ENCODE data around the gene MPIG6B. TPM values are rescaled to one million over a fixed set of nuclear protein-coding genes. Genes with fewer than 3 reads are reported as not detected.

MPIG6B gene
- total and polyA plus RNA-seq, 12 donors = 0.11 to 0.97 (median 0.27) TPM; not detected in 3

DNA sequence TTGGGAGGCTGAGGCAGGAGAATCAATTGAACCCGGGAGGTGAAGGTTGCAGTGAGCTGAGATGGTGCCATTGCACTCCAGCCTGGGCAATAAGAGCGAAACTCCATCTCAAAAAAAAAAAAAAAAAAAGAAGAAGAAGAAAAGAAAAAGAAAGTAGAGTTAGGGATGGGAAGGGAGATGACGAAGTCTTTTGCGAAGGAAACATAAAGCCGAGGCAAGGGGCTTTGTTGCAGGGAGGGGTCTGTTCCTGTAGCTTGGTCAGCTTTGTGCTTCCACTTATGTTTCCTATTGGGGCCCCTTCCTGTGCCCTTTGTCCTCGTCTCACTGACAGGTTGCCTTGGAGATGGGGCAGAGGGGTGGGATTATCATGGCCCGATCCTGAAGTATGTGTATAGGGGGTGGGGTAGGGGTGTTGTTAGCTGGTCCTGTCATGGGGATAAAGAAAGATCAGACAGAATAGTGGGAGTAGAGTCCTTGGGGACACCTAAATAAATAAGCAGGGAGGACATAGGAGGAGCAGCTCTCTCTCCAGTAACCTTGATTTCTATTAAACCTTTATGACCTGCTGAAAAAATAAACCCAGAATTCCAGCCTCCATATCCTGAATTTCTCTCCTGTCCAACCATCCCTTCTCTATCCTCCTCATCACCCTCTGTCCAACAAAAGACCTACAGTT lies 14.3 kb downstream of the MPIG6B start:
- Histone ChIP-seq H3K9me3 (no peaks in the 10 kb centered on the region), H3K27ac (peak overlapping the region in 9 of 10 donors; percentile 53 to 98 (median 96)), H3K27me3 (no peaks in the 10 kb centered on the region), H3K4me1 (peaks cover 7 to 64% (median 55%) of the 10 kb centered on the region in 9 donors), H3K36me3 (peaks cover 0 to 33% (median 17%) of the 10 kb centered on the region in 9 donors), H3K4me3 (peak overlapping the region in 5 of 10 donors; percentile 66 to 94 (median 82))
- TF ChIP-seq, protein P1, sequence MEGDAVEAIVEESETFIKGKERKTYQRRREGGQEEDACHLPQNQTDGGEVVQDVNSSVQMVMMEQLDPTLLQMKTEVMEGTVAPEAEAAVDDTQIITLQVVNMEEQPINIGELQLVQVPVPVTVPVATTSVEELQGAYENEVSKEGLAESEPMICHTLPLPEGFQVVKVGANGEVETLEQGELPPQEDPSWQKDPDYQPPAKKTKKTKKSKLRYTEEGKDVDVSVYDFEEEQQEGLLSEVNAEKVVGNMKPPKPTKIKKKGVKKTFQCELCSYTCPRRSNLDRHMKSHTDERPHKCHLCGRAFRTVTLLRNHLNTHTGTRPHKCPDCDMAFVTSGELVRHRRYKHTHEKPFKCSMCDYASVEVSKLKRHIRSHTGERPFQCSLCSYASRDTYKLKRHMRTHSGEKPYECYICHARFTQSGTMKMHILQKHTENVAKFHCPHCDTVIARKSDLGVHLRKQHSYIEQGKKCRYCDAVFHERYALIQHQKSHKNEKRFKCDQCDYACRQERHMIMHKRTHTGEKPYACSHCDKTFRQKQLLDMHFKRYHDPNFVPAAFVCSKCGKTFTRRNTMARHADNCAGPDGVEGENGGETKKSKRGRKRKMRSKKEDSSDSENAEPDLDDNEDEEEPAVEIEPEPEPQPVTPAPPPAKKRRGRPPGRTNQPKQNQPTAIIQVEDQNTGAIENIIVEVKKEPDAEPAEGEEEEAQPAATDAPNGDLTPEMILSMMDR (IDR thresholded peaks at IDR 0.05) = no peak
- ATAC-seq = no peak
- WGBS, 2 donors = 56 to 58% methylated on average over 7 of the region's 7 CpGs
- intact Hi-C loops (cut with DNase I) = loop anchor here in 6 of 10 donors (5.0 to 10.0 kb wide), 6 partner anchors 55 to 97 kb away; partner anchors contain the start of genes HSPA1B (in 1 of the 6), LY6G5C (in 1 of the 6) and VARS1 (in 1 of the 6)
- DNase-seq = peak in 1 of 2 donors; percentile 23

DNA sequence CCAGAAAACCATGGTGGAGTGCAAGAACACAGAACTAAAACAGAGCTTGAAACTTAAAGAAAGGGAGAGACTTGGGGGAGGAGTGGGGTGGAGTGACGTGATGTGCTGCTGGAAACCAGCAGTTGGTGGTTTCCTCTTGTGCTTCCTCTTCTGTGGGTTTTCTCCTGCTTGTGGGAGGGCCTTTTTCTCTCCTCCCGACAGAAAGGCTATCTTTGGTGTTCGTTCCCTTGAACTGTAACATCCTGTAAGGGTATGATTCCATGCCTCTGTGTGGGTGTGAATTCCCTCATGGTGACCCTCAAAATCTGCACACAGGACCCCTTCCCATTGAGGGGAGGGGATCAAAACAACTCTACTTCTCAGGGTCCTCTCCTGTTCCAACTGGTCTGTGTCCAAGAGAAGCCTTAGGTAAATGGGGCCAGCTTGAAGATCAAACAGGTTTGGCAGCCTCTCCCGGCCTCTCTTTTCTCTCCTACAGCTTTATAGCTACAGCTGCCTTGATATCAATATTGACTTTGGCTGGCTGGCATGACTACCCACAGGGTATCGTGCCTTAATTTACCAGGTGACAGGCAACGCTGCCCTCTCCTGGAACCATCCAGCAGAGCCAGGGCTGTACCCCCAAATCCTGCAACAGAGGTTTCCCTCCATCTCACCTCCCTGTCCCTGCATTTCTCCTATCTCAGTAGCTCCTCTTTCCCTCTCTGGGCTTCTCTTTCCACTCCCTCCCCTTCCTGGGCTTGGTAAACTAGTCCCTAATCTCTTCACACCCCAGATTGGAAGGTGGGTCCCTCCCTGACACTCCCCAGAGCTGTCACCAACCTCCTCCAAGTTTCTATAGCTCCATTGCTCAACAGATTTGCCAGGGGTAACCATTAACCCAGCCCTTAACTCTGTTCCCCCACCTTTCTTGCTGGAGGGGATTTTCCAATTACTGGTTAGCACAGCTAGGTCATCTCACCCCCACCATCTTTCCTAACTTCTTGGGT lies 15.1 kb downstream of the MPIG6B start:
- ATAC-seq (peak in 2 of 8 donors; percentile 4 to 21), DNase-seq (peak in 1 of 2 donors; percentile 63)
- H3K27ac ChIP-seq = peak overlapping the region in 9 of 10 donors; percentile 53 to 98 (median 96)
- H3K36me3 ChIP-seq = peaks cover 0 to 33% (median 9%) of the 10 kb centered on the region in 9 donors
- WGBS, 2 donors = 40 to 44% methylated on average over 6 of the region's 6 CpGs
- H3K27me3 ChIP-seq = no peaks in the 10 kb centered on the region
- intact Hi-C loops (cut with DNase I) = loop anchor here in 6 of 10 donors (5.0 to 10.0 kb wide), 6 partner anchors 56 to 97 kb away; partner anchors contain the start of genes HSPA1B (in 1 of the 6), LY6G5C (in 1 of the 6) and VARS1 (in 1 of the 6)
- H3K4me1 ChIP-seq = peaks cover 7 to 56% (median 54%) of the 10 kb centered on the region in 9 donors
- TF ChIP-seq, protein P1 (IDR thresholded peaks at IDR 0.05) = peak in 3 of 9 donors; percentile 14 to 33 (median 20)
- no peaks in the 10 kb centered on the region for H3K9me3 ChIP-seq
- H3K4me3 ChIP-seq = peak overlapping the region in 3 of 10 donors; percentile 15 to 94 (median 82)

DNA sequence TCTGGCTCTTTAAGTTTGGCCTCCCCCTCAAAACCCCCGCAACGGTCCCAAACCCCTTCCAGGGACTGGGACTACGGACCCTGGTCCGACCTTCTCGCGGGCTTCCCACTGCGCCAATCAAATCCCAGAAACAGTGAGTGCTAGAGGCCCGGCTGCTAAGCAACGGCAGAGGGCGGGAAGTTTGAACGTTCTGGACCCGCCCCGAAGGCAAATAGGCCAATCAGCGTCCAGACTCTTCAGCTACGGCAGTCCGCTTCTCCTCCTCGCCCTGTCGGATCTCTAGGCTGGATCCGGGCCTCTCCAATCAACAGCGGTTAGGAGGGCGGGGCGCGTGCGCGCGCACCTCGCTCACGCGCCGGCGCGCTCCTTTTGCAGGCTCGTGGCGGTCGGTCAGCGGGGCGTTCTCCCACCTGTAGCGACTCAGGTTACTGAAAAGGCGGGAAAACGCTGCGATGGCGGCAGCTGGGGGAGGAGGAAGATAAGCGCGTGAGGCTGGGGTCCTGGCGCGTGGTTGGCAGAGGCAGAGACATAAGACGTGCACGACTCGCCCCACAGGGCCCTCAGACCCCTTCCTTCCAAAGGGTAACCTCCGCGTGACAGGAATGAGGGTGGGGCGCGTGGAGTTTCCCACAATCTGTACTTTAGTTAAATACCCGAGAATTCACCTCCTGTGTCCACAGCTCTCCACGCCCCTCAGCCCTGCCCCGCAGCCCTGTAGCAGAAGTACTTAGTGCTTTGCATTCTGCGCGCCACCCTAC lies 16.6 kb downstream of the MPIG6B start, which contains the start of gene MSH5:
Gene MSH5, plus strand, starts transcription at position 367 of the 758 bp plus-strand sequence. CDS start 462 bp downstream, outside the sequence.
- DNase-seq = peak; percentile 97 to 99
- H3K4me1 ChIP-seq = peaks cover 4 to 42% (median 38%) of the 10 kb centered on the region in 9 donors
- intact Hi-C loops (cut with DNase I) = loop anchor here in 6 of 10 donors (5.0 to 10.0 kb wide), 7 partner anchors 42 to 95 kb away; partner anchors contain the start of genes HSPA1B (in 1 of the 6), LY6G5C (in 1 of the 6) and VARS1 (in 1 of the 6)
- peak within 1 kb of the TSS; percentile 56 to 94 (median 76) for H3K4me3 ChIP-seq
- peaks cover 0 to 19% (median 0%) of the 10 kb centered on the region in 9 donors for H3K36me3 ChIP-seq
- peak within 1 kb of the TSS in 9 of 10 donors; percentile 20 to 98 (median 66) for H3K27ac ChIP-seq
- H3K27me3 ChIP-seq = no peaks in the 10 kb centered on the region
- TF ChIP-seq, protein P1 (IDR thresholded peaks at IDR 0.05) = no peak
- no peaks in the 10 kb centered on the region for H3K9me3 ChIP-seq
- peak; percentile 90 to 96 (median 94) for ATAC-seq
- 0% methylated on average over 58 of the region's 58 CpGs for WGBS, 2 donors

Data from heart right ventricle (tissue), 16 donors.